Left ventricle myocardium superior (tissue), 1 donor: ENCODE results near the gene NR5A1. TPM values are rescaled to one million over a fixed set of nuclear protein-coding genes. Genes with fewer than 3 reads are reported as not detected.

ENCODE experiments used
- ATAC-seq: fragments of 200-7000 bp; cut with Tn5 transposase; one replicate; pipeline ENCODE4 v1.9.1; 2020; ENCODE audit warnings: mild to moderate bottlenecking, moderate library complexity
- DNase-seq: peaks from one replicate; pipeline ENCODE4 v3.0.0-alpha.2; 2020
- intact Hi-C: fragments of 100-400 bp; cut with micrococcal nuclease; formaldehyde crosslinking; loops from one replicate; pipeline ENCODE4 v1.11.0; 2022
- total RNA-seq: library from RNA; stranded (reverse); fragmentation: NEBNext Ultra II Directional; extraction: Animal tissue kit (Norgen Biotek cat#: 25700); gene quantifications from one replicate; pipeline ENCODE4 v1.2.1, GENCODE V29; 2021
- donor health status: DM: no; HTN: yes; CAD: no; lungs with severe emphysema.

Gene NR5A1
- total RNA-seq, 1 donor from 2014 or later, result not detected

- ATAC-seq (no peak), DNase-seq (no peak)
- intact Hi-C loops, result no loop called here
Observed at GRCh38 chr9:124471761-124472160, 35.4 kb downstream of the NR5A1 start.

GRCh38 chr9:124470726-124471125 lies 36.5 kb downstream of the NR5A1 start:
- DNase-seq (no peak), ATAC-seq (no peak)
- intact Hi-C loops, result no loop called here

DNA sequence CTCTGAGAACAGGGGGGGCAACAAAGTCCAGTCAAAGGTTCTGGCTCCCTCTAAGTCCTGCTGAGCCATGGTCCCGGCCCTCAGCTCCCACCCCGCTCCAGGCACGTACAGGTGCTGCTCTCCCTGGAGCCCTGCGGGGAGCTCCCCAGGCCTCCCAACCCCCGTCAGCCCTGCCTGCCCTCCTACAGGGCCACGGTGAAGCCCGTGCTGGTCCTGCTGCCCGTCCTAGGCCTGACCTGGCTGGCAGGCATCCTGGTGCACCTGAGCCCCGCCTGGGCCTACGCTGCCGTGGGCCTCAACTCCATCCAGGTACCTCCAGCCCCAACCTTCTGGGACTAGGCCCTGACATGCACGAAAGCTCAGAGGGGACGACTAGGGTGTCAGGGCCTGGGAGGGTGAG lies 36.9 kb downstream of the NR5A1 start:
- DNase-seq (no peak), ATAC-seq (no peak)
- intact Hi-C loops, result no loop called here

DNA sequence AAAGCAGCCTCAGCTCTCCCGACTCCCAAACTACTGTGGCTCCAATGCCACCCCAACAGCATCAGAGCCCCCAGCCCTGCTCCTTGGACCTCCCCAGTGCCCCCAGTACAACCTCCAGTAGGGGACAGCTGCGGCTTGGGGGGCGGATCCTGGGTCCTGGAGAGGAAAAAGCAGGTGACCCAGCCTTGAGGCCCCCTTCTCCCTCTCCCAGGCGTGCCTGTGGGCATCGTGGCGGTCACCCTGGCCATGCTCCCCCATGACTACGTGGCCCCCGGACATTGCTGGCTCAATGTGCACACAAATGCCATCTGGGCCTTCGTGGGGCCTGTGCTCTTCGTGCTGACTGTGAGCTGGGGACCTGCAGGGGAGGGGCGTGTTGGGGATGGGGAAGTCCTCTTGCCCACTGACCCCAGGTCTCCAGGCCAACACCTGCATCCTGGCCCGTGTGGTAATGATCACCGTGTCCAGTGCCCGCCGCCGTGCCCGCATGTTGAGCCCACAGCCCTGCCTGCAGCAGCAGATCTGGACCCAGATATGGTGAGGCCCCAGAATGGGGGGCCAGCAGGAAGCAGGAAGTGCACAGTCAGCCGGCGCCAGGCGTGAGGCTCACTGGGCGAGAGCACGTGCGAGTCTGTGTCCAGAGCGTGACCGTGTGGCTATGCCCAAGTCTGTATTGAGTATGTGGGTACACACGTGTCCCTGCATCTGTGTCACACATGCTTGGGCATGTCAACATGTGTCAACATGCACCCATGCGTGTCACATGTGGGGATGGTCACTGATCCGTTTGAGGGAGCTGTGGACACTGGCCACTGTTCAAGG lies 38.0 kb downstream of the NR5A1 start:
- ATAC-seq (no peak), DNase-seq (peak; percentile 19)
- intact Hi-C loops, result no loop called here

DNA sequence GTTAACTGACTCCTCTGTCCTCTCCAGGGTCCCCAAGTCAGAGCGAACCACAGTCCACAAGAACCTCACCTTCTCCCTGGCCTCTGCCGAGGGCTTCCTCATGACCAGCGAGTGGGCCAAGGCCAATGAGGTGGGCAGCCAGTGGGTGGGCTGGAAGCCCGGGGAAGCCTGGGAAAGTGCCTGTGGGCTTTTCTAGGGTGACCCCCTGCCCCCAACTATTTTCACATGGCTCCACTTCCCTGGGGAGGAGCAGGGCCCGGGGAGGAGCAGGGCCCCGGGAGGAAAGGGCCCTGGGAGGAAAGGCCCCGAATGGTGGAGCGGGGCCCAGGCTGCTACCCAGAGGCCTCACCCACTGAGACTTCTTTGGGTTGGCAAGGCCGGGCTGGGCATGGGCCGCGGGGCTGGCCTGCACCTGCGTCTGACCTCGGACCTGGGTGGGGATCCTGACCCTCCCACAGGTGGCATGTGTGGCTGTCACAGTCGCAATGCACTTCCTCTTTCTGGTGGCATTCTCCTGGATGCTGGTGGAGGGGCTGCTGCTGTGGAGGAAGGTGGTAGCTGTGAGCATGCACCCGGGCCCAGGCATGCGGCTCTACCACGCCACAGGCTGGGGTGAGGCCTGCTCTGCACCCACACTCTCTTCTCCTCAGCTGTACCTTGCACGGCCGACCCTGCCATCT lies 39.0 kb downstream of the NR5A1 start:
- DNase-seq (peak; percentile 10), ATAC-seq (no peak)
- intact Hi-C loops, result no loop called here

DNA sequence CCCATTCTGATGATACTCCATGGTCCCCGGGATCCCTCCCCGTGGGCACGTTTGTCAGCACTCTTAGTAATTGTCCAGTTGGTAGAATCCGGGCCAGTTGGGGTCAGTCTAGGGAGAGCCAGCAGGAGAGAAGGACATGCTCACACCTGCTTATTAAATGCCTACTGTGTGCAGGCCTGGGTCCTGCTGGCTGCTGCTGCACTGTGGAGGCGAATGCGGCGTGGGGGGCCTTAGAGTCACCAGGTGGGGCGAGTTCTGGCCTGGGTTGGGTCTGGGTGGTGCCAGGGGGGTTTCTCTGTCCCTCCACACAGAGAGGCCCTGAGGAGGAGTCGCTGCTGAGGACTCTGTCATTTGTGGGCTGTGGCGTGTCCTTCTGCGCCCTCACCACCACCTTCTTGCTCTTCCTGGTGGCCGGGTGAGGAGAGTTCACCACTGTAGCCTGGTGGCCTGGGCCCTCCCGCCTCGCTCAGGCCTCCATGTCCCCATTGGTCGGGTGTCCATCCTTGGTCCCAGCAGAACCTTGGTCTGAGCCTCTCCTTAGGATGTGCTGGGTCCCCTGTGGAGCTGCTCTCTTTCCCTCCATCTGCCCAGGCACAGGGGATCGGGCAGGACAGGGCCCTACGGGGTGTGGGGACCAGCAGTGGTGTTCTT lies 39.7 kb downstream of the NR5A1 start:
- intact Hi-C loops, result no loop called here
- peak; percentile 5 for DNase-seq
- ATAC-seq, result no peak

- ATAC-seq, result no peak
- no peak for DNase-seq
- intact Hi-C loops, result no loop called here
Observed at GRCh38 chr9:124465736-124466135, 41.5 kb downstream of the NR5A1 start.

DNA sequence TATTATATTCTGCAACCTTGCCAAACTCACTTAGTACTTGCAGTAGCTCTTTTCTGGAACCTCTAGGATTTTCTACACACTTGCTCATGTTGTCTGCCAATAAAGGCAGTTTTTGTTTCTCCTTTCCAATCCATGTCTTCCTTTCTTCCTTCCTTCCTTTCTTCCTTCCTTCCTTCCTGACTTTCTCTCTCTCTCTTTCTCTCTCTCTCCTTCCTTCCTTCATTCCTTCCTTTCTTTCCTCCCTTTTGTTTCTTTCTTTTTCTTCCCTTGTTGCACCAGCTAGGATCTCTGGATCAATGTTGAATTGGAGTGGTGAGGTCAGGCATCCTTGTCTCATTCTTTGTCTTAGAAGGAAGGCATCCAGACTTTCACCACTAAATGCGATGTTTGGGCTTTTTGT lies 44.5 kb downstream of the NR5A1 start:
- intact Hi-C loops, result no loop called here
- DNase-seq (no peak), ATAC-seq (no peak)

GRCh38 chr9:124458441-124458840 lies 48.8 kb downstream of the NR5A1 start:
- ATAC-seq, result no peak

DNA sequence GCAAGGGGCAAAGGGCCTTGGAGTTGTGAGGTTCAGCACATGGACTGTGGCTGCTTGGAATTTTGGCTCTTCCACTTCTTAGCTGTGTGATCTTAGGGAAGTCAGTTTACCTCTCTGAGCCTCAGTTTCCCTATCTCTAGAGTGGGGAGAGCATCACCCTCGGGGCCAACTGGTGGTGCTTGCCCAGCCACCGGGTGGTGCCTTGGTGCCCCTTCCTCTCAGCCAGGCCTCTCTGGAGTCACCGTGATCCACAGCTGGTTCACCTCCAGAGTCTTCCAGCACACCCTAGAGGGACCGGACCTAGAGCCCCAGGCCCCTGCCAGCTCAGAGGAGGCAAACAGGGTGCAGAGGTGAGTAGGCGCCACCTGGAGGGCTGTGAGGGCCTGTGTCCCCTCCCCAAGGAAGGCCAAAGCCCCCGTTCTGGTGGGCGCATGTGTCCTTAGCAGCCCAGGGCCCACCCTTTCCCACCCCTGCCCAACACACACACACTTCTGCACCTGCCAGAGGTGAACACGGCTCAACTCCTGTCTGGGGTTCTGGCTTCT lies 49.2 kb downstream of the NR5A1 start:
- DNase-seq, result no peak
- no peak for ATAC-seq
- intact Hi-C loops, result no loop called here

More at GRCh38 chr9:124458441-124458840, 48.8 kb downstream of the NR5A1 start:
- no peak for DNase-seq
- intact Hi-C loops, result no loop called here

DNA sequence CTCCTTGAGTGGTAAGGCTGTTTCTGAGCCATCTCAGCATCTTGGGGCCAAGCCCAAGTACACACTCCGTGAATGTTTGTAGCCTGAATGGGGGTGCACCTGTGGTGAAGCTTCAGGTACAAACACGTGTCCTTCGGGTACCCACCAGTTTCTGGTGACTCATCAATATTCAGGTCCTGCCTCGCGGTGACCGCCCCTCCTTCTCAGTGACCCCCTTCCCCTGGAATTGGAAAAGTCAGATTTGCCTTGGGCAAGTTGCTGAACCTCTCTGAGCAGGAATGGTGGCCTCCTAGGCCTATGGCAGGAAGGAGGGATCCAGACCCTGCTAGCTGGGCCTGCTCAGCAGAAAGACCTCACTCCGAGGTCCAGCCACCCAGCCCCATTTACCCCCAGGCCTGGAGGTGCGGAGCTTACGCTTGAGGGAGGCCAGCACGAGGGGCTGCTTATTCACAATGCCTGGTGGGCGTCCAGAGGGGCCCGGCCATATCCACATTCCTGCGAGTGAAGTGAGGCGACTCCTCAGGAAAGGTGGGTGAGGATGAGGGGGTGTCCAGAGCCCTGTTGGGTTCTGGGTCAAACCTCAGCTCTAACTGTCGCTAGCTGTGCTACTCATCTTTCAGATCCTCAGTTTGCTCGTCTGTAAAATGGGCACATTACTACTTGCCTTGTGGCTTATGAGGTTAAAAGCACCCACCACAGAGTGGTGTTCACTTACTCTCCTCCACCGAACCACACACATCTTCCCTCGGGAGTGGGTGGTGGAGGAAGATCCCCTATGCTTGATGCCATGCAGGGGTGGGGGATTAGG lies 49.9 kb downstream of the NR5A1 start:
- intact Hi-C loops, result no loop called here
- DNase-seq, result no peak

DNA sequence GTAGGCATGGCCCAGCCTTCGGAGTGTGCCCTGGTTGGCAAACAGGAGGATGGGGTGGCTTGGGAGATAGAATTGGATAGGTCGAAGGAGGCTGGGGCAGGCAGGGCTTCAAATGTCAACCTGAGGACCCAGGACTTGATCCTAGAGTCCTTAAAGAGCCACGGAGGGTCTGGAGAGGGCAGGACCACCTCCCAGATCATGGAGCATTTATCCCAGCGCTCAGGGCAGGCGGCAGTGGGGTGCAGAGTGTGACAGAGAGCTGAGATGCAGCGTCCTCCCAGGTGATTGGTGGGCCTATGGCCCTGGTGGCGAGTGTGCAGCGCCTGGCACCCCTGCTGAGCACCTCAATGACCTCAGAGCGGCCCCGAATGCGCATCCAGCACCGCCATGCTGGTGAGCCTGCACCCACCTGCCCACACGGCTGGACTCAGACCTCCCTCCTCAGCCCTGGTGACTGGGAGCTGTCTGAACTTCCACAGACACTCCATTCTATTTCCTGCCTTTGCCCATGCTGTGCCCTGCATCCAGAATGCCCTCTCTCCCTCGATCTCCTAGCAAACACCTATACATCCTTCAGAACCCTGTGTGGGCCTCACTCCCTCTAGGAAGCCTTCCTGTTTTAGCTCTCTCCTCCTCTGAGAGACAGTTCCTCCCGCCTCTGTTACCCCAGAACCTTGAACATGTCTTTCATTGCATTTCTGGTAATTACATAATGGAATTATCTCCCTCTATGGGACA lies 50.7 kb downstream of the NR5A1 start:
- DNase-seq, result no peak
- no peak for ATAC-seq
- intact Hi-C loops, result no loop called here

More for the DNA sequence above, 49.9 kb downstream of the NR5A1 start:
- ATAC-seq, result no peak

- intact Hi-C loops, result no loop called here
- DNase-seq, result no peak
- ATAC-seq, result no peak
Observed at GRCh38 chr9:124455820-124456219, 51.4 kb downstream of the NR5A1 start.

DNA sequence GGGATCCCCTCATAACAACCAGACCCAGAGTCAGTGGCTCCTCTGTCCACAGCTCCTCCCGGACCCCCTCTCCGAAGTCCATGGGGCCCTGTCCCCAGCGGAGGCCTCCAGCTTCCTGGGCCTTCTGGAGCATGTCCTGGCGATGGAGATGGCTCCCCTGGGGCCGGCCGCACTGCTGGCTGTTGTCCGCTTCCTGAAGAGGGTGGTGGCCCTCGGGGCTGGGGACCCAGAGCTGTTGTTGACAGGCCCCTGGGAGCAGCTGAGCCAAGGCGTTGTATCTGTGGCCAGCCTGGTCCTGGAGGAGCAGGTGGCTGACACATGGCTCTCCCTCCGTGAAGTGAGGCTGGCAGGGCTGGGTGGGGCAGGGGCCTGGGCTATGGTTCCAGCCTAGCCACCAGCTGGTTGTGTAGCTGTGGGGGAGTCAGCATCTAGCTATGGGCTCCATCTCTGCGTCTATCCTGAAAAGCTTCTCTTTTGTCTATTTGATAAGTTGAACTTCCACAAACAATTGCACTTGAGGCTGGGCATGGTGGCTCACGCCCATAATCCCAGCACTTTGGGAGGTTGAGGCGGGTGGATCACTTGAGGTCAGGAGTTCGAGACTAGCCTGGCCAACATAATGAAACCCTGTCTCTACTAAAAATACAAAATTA lies 52.3 kb downstream of the NR5A1 start:
- intact Hi-C loops, result no loop called here
- no peak for DNase-seq
- ATAC-seq, result no peak

DNA sequence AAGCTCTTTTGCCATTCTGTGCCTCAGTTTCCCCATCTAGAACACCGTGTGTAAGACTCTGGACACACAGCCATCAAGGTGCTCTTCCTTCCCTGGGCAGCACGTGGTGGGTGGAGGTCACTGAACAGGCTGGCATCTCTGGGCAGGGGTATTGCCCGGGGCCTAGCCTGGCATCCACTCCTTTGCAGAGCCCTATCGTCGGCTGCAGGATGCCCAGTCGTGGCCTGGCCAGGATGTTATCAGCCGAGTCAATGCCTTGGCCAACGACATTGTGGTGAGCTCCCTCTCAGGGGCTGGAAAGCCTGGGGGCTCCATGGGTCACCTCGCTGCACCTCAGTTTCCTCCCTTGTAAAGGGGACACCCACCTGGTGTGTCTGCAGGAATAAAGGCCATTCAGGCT lies 52.9 kb downstream of the NR5A1 start:
- intact Hi-C loops, result no loop called here
- DNase-seq (no peak), ATAC-seq (no peak)

GRCh38 chr9:124453586-124454191 lies 53.5 kb downstream of the NR5A1 start:
- ATAC-seq (no peak), DNase-seq (peak; percentile 49)
- intact Hi-C loops, result no loop called here

GRCh38 chr9:124452841-124453585 lies 54.2 kb downstream of the NR5A1 start:
- ATAC-seq (no peak), DNase-seq (no peak)
- intact Hi-C loops, result no loop called here
